K562 (cell line): ENCODE results near the gene SLC4A2. TPM values are rescaled to one million over a fixed set of nuclear protein-coding genes. Genes with fewer than 3 reads are reported as not detected.

Experiments used
- ETS1 ChIP-seq: conservative IDR thresholded peaks from 2 replicates; pipeline ENCODE4 v1.6.1; 2011; ENCODE audit warnings: low read depth, mild to moderate bottlenecking, low read length; ENCODE audit not compliant: control insufficient read depth
- FIP1L1 ChIP-seq: fragments of 200-400 bp; formaldehyde crosslinking; IDR thresholded peaks from 2 replicates; pipeline ENCODE4 v1.6.1; 2018; ENCODE audit warnings: mild to moderate bottlenecking, low read depth, low read length; ENCODE audit not compliant: poor library complexity, severe bottlenecking
- HDAC8 ChIP-seq: fragments of 450-650 bp; IDR thresholded peaks from 2 replicates; pipeline ENCODE4 v1.6.1; 2016; ENCODE audit warnings: mild to moderate bottlenecking, missing genetic modification characterization, moderate library complexity, missing compliant biosample characterization
- HMBOX1 ChIP-seq: sonication (generic); IDR thresholded peaks from 2 replicates; pipeline ENCODE4 v1.6.1; 2016
- PML ChIP-seq: IDR thresholded peaks from 2 replicates; pipeline ENCODE4 v1.6.1; 2012; ENCODE audit warnings: low read length, inconsistent platforms
- PPARD ChIP-seq: fragments of 250-450 bp; sonication (Bioruptor Pico); IDR thresholded peaks from 2 replicates; pipeline ENCODE4 v1.8.0; 2022; ENCODE audit warnings: inconsistent platforms, mild to moderate bottlenecking, moderate library complexity
- PTTG1 ChIP-seq: fragments of 450-650 bp; IDR thresholded peaks from 2 replicates; pipeline ENCODE4 v1.6.1; 2016; ENCODE audit warnings: low read depth, mild to moderate bottlenecking, missing genetic modification characterization, missing compliant biosample characterization
- SUPT5H ChIP-seq: fragments of 450-650 bp; IDR thresholded peaks from 2 replicates; pipeline ENCODE4 v1.6.1; 2016
- ZNF79 ChIP-seq: fragments of 250-450 bp; sonication (Bioruptor Pico); IDR thresholded peaks from 2 replicates; pipeline ENCODE4 v1.4.0; 2020; ENCODE audit warnings: low read depth, mild to moderate bottlenecking, moderate library complexity
- ZZZ3 ChIP-seq: fragments of 450-650 bp; IDR thresholded peaks from 2 replicates; pipeline ENCODE4 v1.6.1; 2016; ENCODE audit warnings: antibody characterized with exemption, mild to moderate bottlenecking, moderate library complexity
- polyA plus RNA-seq, 8 experiments: library from polyadenylated mRNA; depleted of rRNA in 4 of 8; stranded (reverse) in 5 of 8; unstranded in 3 of 8; fragments of >200 nt; fragmentation: Nextera tagmentation in 2 of 8; fragmentation: Illumina TruSeq in 1 of 8; extraction: Ambion mirVana in 2 of 8; extraction: Trizol in 1 of 8; gene quantifications; 2 replicates each; pipeline versions ENCODE4 v1.2.1 to v1.2.3, GENCODE V29; 2011 to 2014; ENCODE audit warnings: inconsistent platforms in 1 of 8, missing spikeins in 1 of 8
- total RNA-seq, 7 experiments: library from RNA; depleted of rRNA in 6 of 7; stranded (reverse); fragments of >200 nt in 6 of 7; fragmentation: Illumina TruSeq in 2 of 7; extraction: Trizol in 2 of 7; gene quantifications; 2 replicates each; pipeline versions ENCODE4 v1.2.1 to v1.2.3, GENCODE V29; 2011 to 2021; ENCODE audit warnings: low replicate concordance in 1 of 7
- TF ChIP-seq, protein P1 (sequence below): fragments of 450-650 bp; IDR thresholded peaks from 2 replicates; pipeline ENCODE4 v1.7.1; 2018; ENCODE audit warnings: mild to moderate bottlenecking, low read depth; ENCODE audit not compliant: partially characterized antibody

The SLC4A2 gene
- total and polyA plus RNA-seq, 9 of the 15 experiments (the other 6 are each of a cell fraction or from before 2014, with no cell fraction given), result 11.4 to 375 (median 130) TPM

DNA sequence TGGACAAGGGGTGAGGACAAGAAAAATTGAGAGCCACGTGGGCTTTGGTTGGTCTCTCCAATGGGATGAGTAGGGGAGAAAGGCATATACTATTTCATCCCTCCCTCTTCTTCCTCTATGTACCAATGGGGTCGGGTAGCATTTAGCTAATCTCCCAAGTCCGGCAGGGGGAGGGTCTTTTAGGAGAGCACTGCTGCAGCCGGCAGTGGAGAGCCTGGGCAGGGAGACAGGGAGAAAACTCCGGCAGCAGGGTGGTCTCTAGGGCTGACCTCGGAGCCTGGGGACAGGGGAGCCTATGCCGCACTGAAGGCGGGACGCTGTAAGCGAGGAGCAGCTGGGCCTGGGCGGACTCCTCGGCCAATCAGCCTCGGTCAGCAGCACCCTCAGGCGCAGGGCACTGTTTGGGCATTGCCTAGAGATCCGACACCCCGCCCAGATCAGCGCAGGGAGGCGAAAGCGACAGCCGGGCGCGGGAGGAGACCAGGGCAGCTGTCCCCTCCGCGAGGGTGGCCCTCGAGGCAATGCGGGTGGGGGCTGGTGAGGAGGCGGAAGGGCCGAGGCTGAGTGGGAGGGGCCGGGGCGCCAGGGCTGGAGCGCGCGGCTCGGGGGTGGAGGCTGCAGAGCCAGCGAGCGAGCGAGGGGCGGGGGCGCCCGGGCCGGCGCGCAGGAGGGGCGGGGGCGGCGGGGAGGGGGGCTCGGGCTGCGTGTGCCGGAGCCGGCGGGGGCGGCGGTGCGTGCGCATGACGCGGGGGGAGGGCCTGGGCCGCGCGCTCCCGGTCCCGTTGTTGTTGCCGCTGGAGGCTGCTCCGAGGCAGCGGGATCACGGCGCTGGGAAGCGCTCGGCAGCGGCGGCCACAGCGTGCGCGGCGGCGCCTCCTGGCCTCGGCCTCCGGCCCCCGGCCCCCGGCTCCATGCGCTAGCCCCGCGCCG is 26.6 kb downstream of the SLC4A2 start, which contains the start of gene AGAP3 (continued):
- TF ChIP-seq HDAC8 (tag) (peak; percentile 43; the same call in 1 of the 2 replicates), HMBOX1 (no peak), SUPT5H (peak; percentile 96), PPARD (CRISPR knock-in tag) (no peak), PML (peak; percentile 76), PTTG1 (tag) (no peak), ZNF79 (no peak), ETS1 (peak; percentile 74; the same call in 1 of the 2 replicates), FIP1L1 (peak; percentile 70), ZZZ3 (no peak)
- TF ChIP-seq, protein P1, sequence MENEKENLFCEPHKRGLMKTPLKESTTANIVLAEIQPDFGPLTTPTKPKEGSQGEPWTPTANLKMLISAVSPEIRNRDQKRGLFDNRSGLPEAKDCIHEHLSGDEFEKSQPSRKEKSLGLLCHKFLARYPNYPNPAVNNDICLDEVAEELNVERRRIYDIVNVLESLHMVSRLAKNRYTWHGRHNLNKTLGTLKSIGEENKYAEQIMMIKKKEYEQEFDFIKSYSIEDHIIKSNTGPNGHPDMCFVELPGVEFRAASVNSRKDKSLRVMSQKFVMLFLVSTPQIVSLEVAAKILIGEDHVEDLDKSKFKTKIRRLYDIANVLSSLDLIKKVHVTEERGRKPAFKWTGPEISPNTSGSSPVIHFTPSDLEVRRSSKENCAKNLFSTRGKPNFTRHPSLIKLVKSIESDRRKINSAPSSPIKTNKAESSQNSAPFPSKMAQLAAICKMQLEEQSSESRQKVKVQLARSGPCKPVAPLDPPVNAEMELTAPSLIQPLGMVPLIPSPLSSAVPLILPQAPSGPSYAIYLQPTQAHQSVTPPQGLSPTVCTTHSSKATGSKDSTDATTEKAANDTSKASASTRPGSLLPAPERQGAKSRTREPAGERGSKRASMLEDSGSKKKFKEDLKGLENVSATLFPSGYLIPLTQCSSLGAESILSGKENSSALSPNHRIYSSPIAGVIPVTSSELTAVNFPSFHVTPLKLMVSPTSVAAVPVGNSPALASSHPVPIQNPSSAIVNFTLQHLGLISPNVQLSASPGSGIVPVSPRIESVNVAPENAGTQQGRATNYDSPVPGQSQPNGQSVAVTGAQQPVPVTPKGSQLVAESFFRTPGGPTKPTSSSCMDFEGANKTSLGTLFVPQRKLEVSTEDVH, result peak; percentile 47
